ENCODE results near the gene RAP2A.
A peak's percentile ranks its signal among the peaks of the same experiment; 100 is the strongest.

The RAP2A gene

DNA sequence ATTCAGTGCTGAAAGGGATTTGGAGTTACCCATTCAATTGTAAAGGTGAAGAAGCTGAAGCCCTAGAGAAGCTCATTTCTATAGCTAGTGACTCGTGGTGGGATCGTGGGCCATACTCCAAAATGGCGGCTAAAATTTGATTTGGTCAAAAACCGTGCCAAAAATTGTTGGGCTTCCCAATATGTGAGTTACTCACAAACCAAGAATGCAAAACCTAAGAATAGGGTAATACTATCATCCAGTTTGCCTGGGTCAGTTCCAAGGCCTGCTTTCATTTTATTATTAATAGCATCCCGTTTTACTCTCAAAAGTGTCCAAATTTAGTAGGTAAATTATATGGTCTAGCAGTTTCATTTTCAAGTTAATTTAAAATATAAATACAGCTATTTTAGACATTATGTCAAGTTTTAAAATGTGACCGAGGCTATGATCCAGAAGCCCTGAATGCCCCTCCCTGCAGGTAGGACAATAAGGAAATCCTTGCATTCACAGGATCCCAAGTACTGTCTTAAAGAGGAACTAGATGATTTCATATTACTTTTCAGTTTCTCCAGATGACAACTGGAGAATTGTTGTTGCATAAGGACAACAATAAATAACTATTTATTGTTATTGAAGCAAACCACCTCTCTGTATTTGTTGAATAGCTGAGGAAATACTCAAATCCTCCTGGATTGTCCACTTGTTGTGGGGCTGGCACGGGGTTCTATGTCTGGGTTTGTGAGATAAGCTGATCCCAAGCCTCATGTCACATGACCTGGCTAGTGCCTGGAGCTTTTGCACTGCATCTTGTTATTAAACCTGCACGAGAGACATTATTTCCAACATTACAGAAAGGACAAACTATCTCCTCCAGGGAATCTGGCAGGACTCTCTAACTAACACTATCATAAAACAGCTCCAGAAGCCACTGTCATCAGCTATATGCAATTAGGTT, 11.6 kb upstream of the RAP2A start:
- Histone ChIP-seq H3K36me3 (ENCODE audit: control insufficient read depth, insufficient read depth, low read length) (no peaks in the 10 kb centered on the region), H3K4me1 (ENCODE audit: control insufficient read depth, insufficient read depth, low read length) (no peaks in the 10 kb centered on the region), H3K9me3 (ENCODE audit: control insufficient read depth, insufficient read depth, low read length) (no peaks in the 10 kb centered on the region), H3K27ac (ENCODE audit: low read length) (no peak overlapping the region), H3K27me3 (ENCODE audit: control insufficient read depth, insufficient read depth, low read length) (no peaks in the 10 kb centered on the region), H3K4me3 (ENCODE audit: low read length) (no peak overlapping the region)
- no CpG with 5 or more reads among the region's 8 CpGs for WGBS (ENCODE audit: insufficient coverage, insufficient read length)
- no peak for DNase-seq (ENCODE audit: low read depth, low spot score)

DNA sequence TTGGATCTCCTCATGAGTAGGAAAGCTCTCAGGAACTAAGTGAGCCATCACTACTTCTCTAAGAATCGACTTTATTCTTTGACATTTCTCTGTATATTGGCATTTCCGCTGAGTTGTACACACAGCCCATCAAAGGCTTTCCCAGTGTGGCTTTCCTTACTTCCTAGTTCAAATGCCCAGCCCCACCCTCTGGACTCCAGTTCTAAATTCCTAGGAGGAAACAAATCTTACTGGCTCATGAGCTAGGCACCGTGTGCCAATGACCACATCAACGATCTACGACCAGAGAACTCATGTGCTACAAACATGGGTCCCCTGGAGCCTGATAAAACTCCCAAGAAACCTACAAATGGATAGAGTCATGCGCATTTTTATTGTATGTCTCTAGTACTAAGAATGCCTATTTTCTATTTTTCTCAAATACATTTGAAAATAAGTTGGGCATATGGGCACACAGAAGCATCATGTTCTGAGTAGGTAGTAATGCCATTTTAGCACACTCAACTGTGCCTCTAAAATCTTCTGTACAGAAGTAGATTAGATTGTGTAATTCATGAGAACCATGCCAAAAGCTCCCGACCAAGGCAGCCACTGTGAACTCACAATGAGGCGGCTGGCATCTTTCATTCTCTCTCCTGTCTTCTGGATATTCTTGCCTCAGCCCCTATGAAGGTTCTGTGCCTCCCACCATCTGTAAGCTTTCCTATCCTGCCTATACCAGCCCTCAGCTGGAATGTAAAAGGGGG, 10.5 kb upstream of the RAP2A start:
- H3K36me3 ChIP-seq (ENCODE audit: control insufficient read depth, insufficient read depth, low read length), result no peaks in the 10 kb centered on the region
- no CpG with 5 or more reads among the region's 8 CpGs for WGBS (ENCODE audit: insufficient coverage, insufficient read length)
- H3K27ac ChIP-seq (ENCODE audit: low read length), result no peak overlapping the region
- no peak overlapping the region for H3K4me3 ChIP-seq (ENCODE audit: low read length)
- no peaks in the 10 kb centered on the region for H3K4me1 ChIP-seq (ENCODE audit: control insufficient read depth, insufficient read depth, low read length)
- no peaks in the 10 kb centered on the region for H3K9me3 ChIP-seq (ENCODE audit: control insufficient read depth, insufficient read depth, low read length)
- no peaks in the 10 kb centered on the region for H3K27me3 ChIP-seq (ENCODE audit: control insufficient read depth, insufficient read depth, low read length)
- DNase-seq (ENCODE audit: low read depth, low spot score), result no peak

- no peak overlapping the region for H3K27ac ChIP-seq (ENCODE audit: low read length)
- no peak overlapping the region for H3K4me3 ChIP-seq (ENCODE audit: low read length)
- no peaks in the 10 kb centered on the region for H3K36me3 ChIP-seq (ENCODE audit: control insufficient read depth, insufficient read depth, low read length)
- H3K4me1 ChIP-seq (ENCODE audit: control insufficient read depth, insufficient read depth, low read length), result no peaks in the 10 kb centered on the region
- no peak for DNase-seq (ENCODE audit: low read depth, low spot score)
- no peaks in the 10 kb centered on the region for H3K9me3 ChIP-seq (ENCODE audit: control insufficient read depth, insufficient read depth, low read length)
- no peaks in the 10 kb centered on the region for H3K27me3 ChIP-seq (ENCODE audit: control insufficient read depth, insufficient read depth, low read length)
- no CpG with 5 or more reads among the region's 2 CpGs for WGBS (ENCODE audit: insufficient coverage, insufficient read length)
Observed at GRCh38 chr13:97425590-97425989, 8.4 kb upstream of the RAP2A start.

DNA sequence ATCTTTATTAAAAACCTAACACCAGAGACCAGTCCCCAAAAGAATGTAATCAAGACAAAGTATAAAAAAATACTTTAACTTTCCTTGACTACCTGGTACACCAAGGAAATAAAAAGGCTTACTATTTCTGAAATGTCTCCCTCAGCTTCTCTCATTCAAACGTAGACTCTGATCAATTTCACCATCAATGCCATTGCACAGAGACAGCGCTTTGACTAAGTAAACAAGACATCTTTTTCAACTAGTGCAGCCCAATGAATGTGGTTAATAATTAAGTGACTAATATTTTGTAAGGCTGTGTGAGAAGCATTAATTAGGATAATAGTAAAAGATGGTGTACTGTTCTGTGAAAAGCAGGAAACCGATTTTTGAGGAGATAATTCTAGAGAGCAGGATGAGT, 7.3 kb upstream of the RAP2A start:
- H3K9me3 ChIP-seq (ENCODE audit: control insufficient read depth, insufficient read depth, low read length), result no peaks in the 10 kb centered on the region
- H3K27ac ChIP-seq (ENCODE audit: low read length), result no peak overlapping the region
- WGBS (ENCODE audit: insufficient coverage, insufficient read length), result no CpG with 5 or more reads among the region's 3 CpGs
- no peak overlapping the region for H3K4me3 ChIP-seq (ENCODE audit: low read length)
- H3K27me3 ChIP-seq (ENCODE audit: control insufficient read depth, insufficient read depth, low read length), result no peaks in the 10 kb centered on the region
- no peaks in the 10 kb centered on the region for H3K36me3 ChIP-seq (ENCODE audit: control insufficient read depth, insufficient read depth, low read length)
- DNase-seq (ENCODE audit: low read depth, low spot score), result no peak
- H3K4me1 ChIP-seq (ENCODE audit: control insufficient read depth, insufficient read depth, low read length), result no peaks in the 10 kb centered on the region

GRCh38 chr13:97429681-97430081, 4.3 kb upstream of the RAP2A start:
- DNase-seq (ENCODE audit: low read depth, low spot score), result no peak

GRCh38 chr13:97430296-97430695, 3.7 kb upstream of the RAP2A start:
- Histone ChIP-seq H3K27me3 (ENCODE audit: control insufficient read depth, insufficient read depth, low read length) (no peaks in the 10 kb centered on the region), H3K4me3 (ENCODE audit: low read length) (no peak overlapping the region), H3K9me3 (ENCODE audit: control insufficient read depth, insufficient read depth, low read length) (no peaks in the 10 kb centered on the region), H3K4me1 (ENCODE audit: control insufficient read depth, insufficient read depth, low read length) (no peaks in the 10 kb centered on the region), H3K36me3 (ENCODE audit: control insufficient read depth, insufficient read depth, low read length) (no peaks in the 10 kb centered on the region), H3K27ac (ENCODE audit: low read length) (no peak overlapping the region)
- DNase-seq (ENCODE audit: low read depth, low spot score), result no peak
- no CpG with 5 or more reads among the region's 4 CpGs for WGBS (ENCODE audit: insufficient coverage, insufficient read length)

More at GRCh38 chr13:97429681-97430081, 4.3 kb upstream of the RAP2A start:
- Histone ChIP-seq H3K4me1 (ENCODE audit: control insufficient read depth, insufficient read depth, low read length) (no peaks in the 10 kb centered on the region), H3K27me3 (ENCODE audit: control insufficient read depth, insufficient read depth, low read length) (no peaks in the 10 kb centered on the region), H3K36me3 (ENCODE audit: control insufficient read depth, insufficient read depth, low read length) (no peaks in the 10 kb centered on the region), H3K9me3 (ENCODE audit: control insufficient read depth, insufficient read depth, low read length) (no peaks in the 10 kb centered on the region), H3K27ac (ENCODE audit: low read length) (no peak overlapping the region), H3K4me3 (ENCODE audit: low read length) (no peak overlapping the region)
- WGBS (ENCODE audit: insufficient coverage, insufficient read length), result no CpG with 5 or more reads among the region's 6 CpGs

GRCh38 chr13:97431171-97431764, 2.7 kb upstream of the RAP2A start:
- H3K27me3 ChIP-seq (ENCODE audit: control insufficient read depth, insufficient read depth, low read length), result no peaks in the 10 kb centered on the region
- H3K9me3 ChIP-seq (ENCODE audit: control insufficient read depth, insufficient read depth, low read length), result no peaks in the 10 kb centered on the region
- no peak overlapping the region for H3K27ac ChIP-seq (ENCODE audit: low read length)
- H3K4me3 ChIP-seq (ENCODE audit: low read length), result no peak overlapping the region
- H3K36me3 ChIP-seq (ENCODE audit: control insufficient read depth, insufficient read depth, low read length), result no peaks in the 10 kb centered on the region
- DNase-seq (ENCODE audit: low read depth, low spot score), result no peak
- no CpG with 5 or more reads among the region's 4 CpGs for WGBS (ENCODE audit: insufficient coverage, insufficient read length)
- no peaks in the 10 kb centered on the region for H3K4me1 ChIP-seq (ENCODE audit: control insufficient read depth, insufficient read depth, low read length)

DNA sequence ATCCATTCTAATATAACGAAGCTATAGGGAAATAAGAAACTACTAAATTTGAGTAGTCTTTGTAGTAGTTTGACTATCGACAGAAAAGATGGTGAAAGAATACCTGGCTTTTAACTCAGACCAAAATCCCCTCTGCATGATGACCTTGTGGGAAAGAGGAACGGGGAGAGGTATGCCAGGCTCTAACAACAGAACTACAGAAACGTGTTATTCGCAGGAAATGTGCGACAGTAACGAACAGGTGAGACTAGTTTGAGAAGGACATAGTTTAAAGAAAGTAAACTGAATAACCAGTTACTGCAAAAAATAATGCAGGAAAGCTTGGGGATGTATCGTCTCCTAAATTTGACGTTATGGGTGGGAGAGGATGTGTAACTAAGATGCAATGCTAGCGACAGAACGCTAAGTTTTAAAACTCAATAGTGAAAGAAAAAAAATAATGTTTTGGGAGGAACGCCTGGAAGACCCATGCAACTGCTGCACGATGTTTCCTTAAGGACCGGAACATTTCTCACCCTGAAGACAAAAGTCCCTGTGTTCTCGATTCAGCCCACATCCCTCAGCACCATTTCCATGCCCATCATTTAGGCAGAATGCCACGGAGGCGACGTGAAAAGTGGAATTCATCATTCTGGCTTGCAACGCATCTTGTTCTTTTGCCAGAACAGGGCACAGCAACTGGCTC, 1.6 kb upstream of the RAP2A start:
- no peaks in the 10 kb centered on the region for H3K4me1 ChIP-seq (ENCODE audit: control insufficient read depth, insufficient read depth, low read length)
- no peak overlapping the region for H3K27ac ChIP-seq (ENCODE audit: low read length)
- DNase-seq (ENCODE audit: low read depth, low spot score), result no peak
- WGBS (ENCODE audit: insufficient coverage, insufficient read length), result no CpG with 5 or more reads among the region's 19 CpGs
- no peaks in the 10 kb centered on the region for H3K36me3 ChIP-seq (ENCODE audit: control insufficient read depth, insufficient read depth, low read length)
- H3K27me3 ChIP-seq (ENCODE audit: control insufficient read depth, insufficient read depth, low read length), result no peaks in the 10 kb centered on the region
- peak overlapping the region; percentile 60; the same call in 1 of the 2 replicates for H3K4me3 ChIP-seq (ENCODE audit: low read length)
- no peaks in the 10 kb centered on the region for H3K9me3 ChIP-seq (ENCODE audit: control insufficient read depth, insufficient read depth, low read length)

- WGBS (ENCODE audit: insufficient coverage, insufficient read length), result no CpG with 5 or more reads among the region's 50 CpGs
- H3K9me3 ChIP-seq (ENCODE audit: control insufficient read depth, insufficient read depth, low read length), result no peaks in the 10 kb centered on the region
- no peak overlapping the region for H3K27ac ChIP-seq (ENCODE audit: low read length)
- H3K4me3 ChIP-seq (ENCODE audit: low read length), result peak overlapping the region; percentile 86; the same call in 1 of the 2 replicates
- H3K27me3 ChIP-seq (ENCODE audit: control insufficient read depth, insufficient read depth, low read length), result no peaks in the 10 kb centered on the region
- peak; percentile 98 for DNase-seq (ENCODE audit: low read depth, low spot score)
- no peaks in the 10 kb centered on the region for H3K4me1 ChIP-seq (ENCODE audit: control insufficient read depth, insufficient read depth, low read length)
- no peaks in the 10 kb centered on the region for H3K36me3 ChIP-seq (ENCODE audit: control insufficient read depth, insufficient read depth, low read length)
Observed at GRCh38 chr13:97432917-97433726, 847 bp upstream of the RAP2A start.

Measured in iPS DF 6.9 (cell line).